AG04450 (cell line): ENCODE results near the gene HSPA5. TPM values are rescaled to one million over a fixed set of nuclear protein-coding genes. Genes with fewer than 3 reads are reported as not detected.
"Not testable (repeated sequence)": the region's sequence is repeated elsewhere in the genome, so short reads cannot be mapped to it uniquely, and the experiment has no call there.

ENCODE experiments used
- CTCF ChIA-PET: fragments of 300-600, 350-600 bp; formaldehyde crosslinking; extraction: SDS; loops from one replicate; lab custom pipeline; 2022; ENCODE audit warnings: antibody characterized with exemption, inconsistent platforms; lab: Charles Lee
- POLR2A ChIA-PET: fragments of 350-600 bp; formaldehyde crosslinking; extraction: SDS; loops from one replicate; lab custom pipeline; 2021; ENCODE audit warnings: antibody characterized with exemption, inconsistent platforms; lab: Yijun Ruan, JAX
- DNase-seq: peaks from one replicate; pipeline ENCODE4 v3.0.0-alpha.2; 2011; ENCODE audit warnings: low read depth, low spot score
- H3K27ac ChIP-seq: one replicate; pipeline ENCODE4 v1.5.1; 2012; ENCODE audit warnings: low read depth, low read length, control low read depth
- H3K27me3 ChIP-seq: one replicate; pipeline ENCODE4 v1.6.0; 2012; ENCODE audit warnings: low read length; ENCODE audit not compliant: control insufficient read depth, insufficient read depth
- H3K4me3 ChIP-seq: 2 replicates; pipeline ENCODE4 v1.5.1; 2011; ENCODE audit warnings: mild to moderate bottlenecking, low read depth, low read length, control low read depth
- H3K9me3 ChIP-seq: 2 replicates; pipeline ENCODE4 v1.5.1; 2012; ENCODE audit warnings: low read length; ENCODE audit not compliant: control insufficient read depth, insufficient read depth
- polyA plus RNA-seq: library from polyadenylated mRNA; depleted of rRNA; stranded (reverse); fragments of >200 nt; gene quantifications from 2 replicates; pipeline ENCODE4 v1.2.3, GENCODE V29; 2011
- TF ChIP-seq, protein P1 (sequence below): IDR thresholded peaks from 2 replicates; pipeline ENCODE4 v1.5.1; 2011; ENCODE audit warnings: low read depth, low read length, control low read depth, inconsistent platforms

Gene HSPA5
- polyA plus RNA-seq, 1 experiment = 591 TPM

DNA sequence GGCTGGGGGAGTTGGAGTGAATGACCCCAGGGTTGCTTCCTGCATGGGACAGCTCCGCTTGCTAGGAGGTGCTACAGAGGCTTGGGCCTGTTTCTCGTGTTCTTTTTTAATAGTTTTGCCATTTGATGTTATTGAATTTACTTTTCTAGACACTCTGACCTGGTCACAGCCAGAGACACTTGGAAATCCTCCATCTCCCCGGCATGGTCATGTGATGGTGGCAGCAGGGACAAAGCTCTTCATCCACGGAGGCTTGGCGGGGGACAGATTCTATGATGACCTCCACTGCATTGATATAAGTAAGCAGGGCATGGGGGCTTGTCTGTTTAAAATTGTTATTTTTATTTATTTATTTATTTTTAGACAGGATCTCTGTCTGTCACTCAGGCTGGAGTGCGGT lies 13.4 kb downstream of the HSPA5 start:
- no peaks in the 10 kb centered on the region for H3K27me3 ChIP-seq
- no peaks in the 10 kb centered on the region for H3K9me3 ChIP-seq
- no peak for DNase-seq
- no peak overlapping the region for H3K27ac ChIP-seq
- ChIA-PET POLR2A (interaction anchor here (0.7 to 1.4 kb wide), 2 partner anchors 14 to 144 kb away, joined by 3 to 7 read pairs; partner anchors contain the start of gene HSPA5), CTCF (interaction anchor here (0.6 kb wide), 1 partner anchor 1136 kb away, joined by 4 read pairs; no protein-coding TSS in a partner anchor)
- TF ChIP-seq, protein P1, sequence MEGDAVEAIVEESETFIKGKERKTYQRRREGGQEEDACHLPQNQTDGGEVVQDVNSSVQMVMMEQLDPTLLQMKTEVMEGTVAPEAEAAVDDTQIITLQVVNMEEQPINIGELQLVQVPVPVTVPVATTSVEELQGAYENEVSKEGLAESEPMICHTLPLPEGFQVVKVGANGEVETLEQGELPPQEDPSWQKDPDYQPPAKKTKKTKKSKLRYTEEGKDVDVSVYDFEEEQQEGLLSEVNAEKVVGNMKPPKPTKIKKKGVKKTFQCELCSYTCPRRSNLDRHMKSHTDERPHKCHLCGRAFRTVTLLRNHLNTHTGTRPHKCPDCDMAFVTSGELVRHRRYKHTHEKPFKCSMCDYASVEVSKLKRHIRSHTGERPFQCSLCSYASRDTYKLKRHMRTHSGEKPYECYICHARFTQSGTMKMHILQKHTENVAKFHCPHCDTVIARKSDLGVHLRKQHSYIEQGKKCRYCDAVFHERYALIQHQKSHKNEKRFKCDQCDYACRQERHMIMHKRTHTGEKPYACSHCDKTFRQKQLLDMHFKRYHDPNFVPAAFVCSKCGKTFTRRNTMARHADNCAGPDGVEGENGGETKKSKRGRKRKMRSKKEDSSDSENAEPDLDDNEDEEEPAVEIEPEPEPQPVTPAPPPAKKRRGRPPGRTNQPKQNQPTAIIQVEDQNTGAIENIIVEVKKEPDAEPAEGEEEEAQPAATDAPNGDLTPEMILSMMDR = no peak
- H3K4me3 ChIP-seq = no peak overlapping the region

DNA sequence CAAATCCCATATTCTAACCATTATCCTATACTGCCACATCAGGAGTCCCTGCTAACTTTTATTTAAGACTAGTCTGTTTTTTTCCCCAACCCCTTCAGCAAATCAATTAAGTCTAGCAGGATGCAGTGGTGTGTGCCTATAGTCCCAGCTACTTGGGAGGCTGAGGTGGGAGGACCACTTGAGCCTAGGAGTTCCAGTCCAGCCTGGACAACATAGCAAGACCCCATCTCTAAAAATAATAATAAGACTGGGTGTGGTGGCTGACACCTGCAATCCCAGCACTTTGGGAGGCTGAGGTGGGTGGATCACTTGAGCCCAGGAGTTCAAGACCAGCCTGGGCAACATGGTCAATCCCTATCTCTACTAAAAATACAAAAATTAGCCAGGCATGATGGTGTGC lies 16.3 kb downstream of the HSPA5 start:
- CTCF ChIA-PET, DNase-seq, H3K4me3 ChIP-seq, H3K9me3 ChIP-seq, H3K27me3 ChIP-seq, H3K27ac ChIP-seq: not testable (repeated sequence)
- POLR2A ChIA-PET = interaction anchor here (1.1 kb wide), 1 partner anchor 9 kb away, joined by 4 read pairs; no protein-coding TSS in a partner anchor

DNA sequence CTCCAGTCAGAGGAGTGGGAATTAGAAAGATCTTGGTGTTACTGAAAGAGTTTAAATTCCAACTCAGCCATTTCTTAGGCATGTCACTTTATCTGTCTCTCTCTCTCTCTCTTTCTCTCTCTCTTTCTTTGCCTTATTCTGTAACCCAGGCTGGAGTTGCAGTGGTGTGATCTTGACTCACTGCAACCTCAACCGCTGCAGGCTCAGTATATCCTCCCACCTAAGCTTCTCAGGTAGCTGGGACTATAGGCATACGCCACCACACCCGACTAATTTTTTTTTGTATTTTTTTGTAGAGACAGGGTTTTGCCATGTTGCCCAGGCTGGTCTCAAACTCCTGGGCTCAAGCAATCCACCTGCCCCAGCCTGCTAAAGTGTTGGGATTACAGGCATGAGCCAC lies 22.5 kb downstream of the HSPA5 start:
- ChIA-PET CTCF (no interaction called here), POLR2A (no interaction called here)
- H3K27me3 ChIP-seq = no peaks in the 10 kb centered on the region
- TF ChIP-seq, protein P1 = no peak
- H3K4me3 ChIP-seq = no peak overlapping the region
- no peak for DNase-seq
- no peaks in the 10 kb centered on the region for H3K9me3 ChIP-seq
- no peak overlapping the region for H3K27ac ChIP-seq

DNA sequence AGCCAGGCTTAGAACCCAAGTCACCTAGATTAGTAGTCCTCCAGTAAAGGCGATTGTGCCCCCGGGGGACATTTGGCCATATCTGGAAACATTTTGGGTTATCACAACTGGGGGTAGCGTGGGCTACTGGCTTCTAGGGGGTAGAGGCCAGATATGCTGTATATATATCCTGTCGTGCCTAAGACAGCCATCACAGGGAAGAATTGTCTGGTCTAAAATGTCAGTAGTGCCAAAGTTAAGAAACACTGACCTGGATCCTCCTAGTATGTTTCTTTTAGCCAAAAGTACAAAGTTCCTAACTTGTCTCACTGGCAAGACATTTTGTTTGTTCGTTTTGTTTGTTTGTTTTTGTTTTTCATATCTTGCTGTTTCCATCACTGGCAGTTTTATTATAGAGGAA lies 27.0 kb downstream of the HSPA5 start:
- Histone ChIP-seq H3K27ac (no peak overlapping the region), H3K27me3 (no peaks in the 10 kb centered on the region), H3K4me3 (no peak overlapping the region), H3K9me3 (no peaks in the 10 kb centered on the region)
- ChIA-PET POLR2A (no interaction called here), CTCF (no interaction called here)
- TF ChIP-seq, protein P1 = no peak
- DNase-seq = no peak

DNA sequence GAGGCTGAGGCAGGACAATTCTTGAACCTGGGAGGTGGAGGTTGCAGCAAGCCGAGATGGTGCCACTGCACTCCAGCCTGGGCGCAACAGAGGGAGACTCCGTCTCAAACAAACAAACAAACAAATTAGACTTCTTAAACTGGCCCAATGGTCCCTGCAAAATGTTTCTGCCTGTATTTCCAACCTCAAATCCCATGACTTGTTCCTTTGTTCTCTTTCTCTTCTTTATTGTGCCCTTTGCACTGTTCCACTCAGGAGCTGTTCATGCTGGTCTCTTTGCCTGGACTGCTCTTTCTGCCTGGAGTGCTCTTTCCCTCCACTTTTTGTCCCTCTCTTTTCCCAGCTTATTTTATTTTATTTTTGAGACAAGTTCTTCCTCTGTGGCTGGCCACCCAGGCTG lies 36.7 kb downstream of the HSPA5 start:
- Histone ChIP-seq H3K9me3 (no peaks in the 10 kb centered on the region), H3K4me3 (no peak overlapping the region), H3K27me3 (no peaks in the 10 kb centered on the region), H3K27ac (no peak overlapping the region)
- POLR2A ChIA-PET = interaction anchor here (0.6 kb wide), 2 partner anchors 56 to 162 kb away, joined by 3 to 10 read pairs; no protein-coding TSS in a partner anchor
- TF ChIP-seq, protein P1 = no peak
- DNase-seq = no peak
- CTCF ChIA-PET = no interaction called here
